SK-N-MC (cell line): ENCODE results near the gene TRPM5.
"Not testable (repeated sequence)": the region's sequence is repeated elsewhere in the genome, so short reads cannot be mapped to it uniquely, and the experiment has no call there.

Experiments used
- DNase-seq: peaks from one replicate; pipeline ENCODE4 v3.0.0-alpha.2; 2011; ENCODE audit warnings: low read depth, low spot score
- H3K27ac ChIP-seq: fragments of 200-600 bp; sonication (generic); 2 replicates; pipeline ENCODE4 v1.5.1; 2016; ENCODE audit warnings: mixed run types
- H3K36me3 ChIP-seq: fragments of 200-600 bp; sonication (generic); 2 replicates; pipeline ENCODE4 v1.6.1; 2017; ENCODE audit warnings: antibody characterized with exemption, low read length, mixed read lengths; ENCODE audit not compliant: insufficient read depth
- H3K4me3 ChIP-seq: fragments of 200-600 bp; sonication (generic); 2 replicates; pipeline ENCODE4 v1.5.1; 2016
- H3K9ac ChIP-seq: fragments of 200-600 bp; sonication (generic); 2 replicates; pipeline ENCODE4 v1.8.0; 2017; ENCODE audit warnings: mixed run types, mixed read lengths; ENCODE audit not compliant: insufficient read length
- H3K9me3 ChIP-seq: fragments of 200-600 bp; sonication (generic); 2 replicates; pipeline ENCODE4 v1.6.1; 2017; ENCODE audit warnings: low read depth, mild to moderate bottlenecking, antibody characterized with exemption, low read length, moderate library complexity, mixed read lengths
- EZH2 ChIP-seq: fragments of 200-600 bp; sonication (generic); IDR thresholded peaks from one replicate; pipeline ENCODE4 v1.6.1; 2017; ENCODE audit warnings: antibody characterized with exemption
- FOXP2 ChIP-seq: optimal IDR thresholded peaks from 2 replicates; pipeline ENCODE3; 2011; ENCODE audit warnings: mild to moderate bottlenecking, moderate library complexity; ENCODE audit not compliant: insufficient read depth; ENCODE audit errors: extremely low read length, control extremely low read depth
- POLR2AphosphoS5 ChIP-seq: IDR thresholded peaks from 2 replicates; pipeline ENCODE4 v1.6.1; 2012; ENCODE audit warnings: mild to moderate bottlenecking, low read depth, low read length, borderline replicate concordance

Gene TRPM5

DNA sequence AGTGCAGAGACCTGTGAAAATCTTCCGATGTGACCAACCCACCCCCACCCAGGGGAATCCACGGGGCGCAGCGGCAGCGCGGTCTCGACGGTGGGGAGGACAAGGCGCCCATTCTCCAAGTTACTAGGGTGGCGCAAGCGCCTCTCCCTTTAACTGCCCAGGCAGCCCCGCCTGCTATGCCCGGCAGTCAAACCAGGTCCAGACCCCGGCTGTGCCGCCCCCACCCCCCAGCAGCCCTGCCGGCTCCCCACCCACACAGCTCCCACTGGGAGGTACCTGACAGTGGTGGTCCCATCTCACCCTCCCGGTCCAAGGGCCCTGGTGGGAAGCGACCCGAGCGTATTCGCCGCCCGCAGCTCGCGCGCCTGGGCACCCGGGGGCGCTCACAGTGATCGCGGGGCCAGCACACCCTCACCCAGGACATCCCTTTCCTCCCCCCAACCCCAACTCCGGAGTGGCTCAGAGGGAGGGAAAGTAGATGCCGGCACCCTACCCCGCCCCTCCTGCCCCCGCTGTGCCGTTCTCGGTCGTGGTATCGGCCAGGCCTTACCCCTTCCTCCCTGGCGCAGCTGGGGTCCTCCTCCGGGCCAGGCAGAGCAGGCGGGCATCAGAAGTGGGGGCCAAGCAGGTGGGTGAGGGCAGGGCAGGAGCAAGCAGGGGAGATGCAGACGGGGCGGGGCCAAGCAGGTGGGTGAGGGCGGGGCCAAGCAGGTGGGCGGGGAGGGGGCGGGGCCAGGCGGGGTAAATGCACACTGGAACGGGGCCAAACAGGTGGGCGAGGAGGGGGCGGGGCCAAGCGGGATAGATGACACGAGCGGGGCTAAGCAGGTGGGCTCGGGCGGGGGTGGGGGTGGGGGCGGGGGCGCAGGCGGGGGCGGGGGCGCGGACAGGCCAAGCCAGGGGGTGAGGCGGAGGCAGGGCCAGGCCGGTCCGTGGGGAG is at the start of gene TRPM5:
TRPM5 (minus strand) TSS at position 634 of the 940 bp plus-strand sequence. CDS start 21,478 bp downstream, outside the sequence.
- no peaks in the 10 kb centered on the region for H3K9me3 ChIP-seq
- DNase-seq, result no peak
- H3K36me3 ChIP-seq, result no peaks in the 10 kb centered on the region
- H3K27ac ChIP-seq, result no peak within 1 kb of the TSS
- H3K9ac ChIP-seq, result no peak within 1 kb of the TSS
- H3K4me3 ChIP-seq, result no peak within 1 kb of the TSS
- TF ChIP-seq EZH2 (no peak), FOXP2 (no peak), POLR2AphosphoS5 (no peak)

GRCh38 chr11:2489083-2489482 is 44.8 kb upstream of the TRPM5 start:
- DNase-seq, result no peak
- Histone ChIP-seq H3K4me3 (no peak overlapping the region), H3K27ac (no peak overlapping the region), H3K36me3 (no peaks in the 10 kb centered on the region), H3K9ac (no peak overlapping the region), H3K9me3 (no peaks in the 10 kb centered on the region)
- TF ChIP-seq POLR2AphosphoS5 (no peak), EZH2 (no peak), FOXP2 (no peak)

DNA sequence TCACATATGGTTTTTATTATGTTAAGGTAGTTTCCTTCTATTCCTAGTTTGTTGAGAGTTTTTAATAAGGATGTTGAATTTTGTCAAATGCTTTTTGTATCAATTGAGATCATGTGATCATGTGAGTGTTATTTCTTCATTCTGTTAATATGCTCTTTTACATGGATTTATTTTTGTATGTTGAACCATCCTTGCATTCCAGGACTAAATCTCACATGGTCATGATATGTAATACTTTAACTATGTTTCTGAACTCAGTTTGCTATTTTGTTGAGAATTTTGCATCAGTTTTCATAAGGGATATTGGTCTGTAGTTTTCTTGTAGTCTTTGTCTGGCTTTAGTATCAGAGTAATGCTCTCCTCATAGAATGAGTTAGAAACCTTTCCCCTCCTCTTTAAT is 43.7 kb upstream of the TRPM5 start:
- Histone ChIP-seq H3K36me3 (no peaks in the 10 kb centered on the region), H3K27ac (no peak overlapping the region), H3K9ac (no peak overlapping the region), H3K9me3 (no peaks in the 10 kb centered on the region), H3K4me3 (no peak overlapping the region)
- no peak for TF ChIP-seq FOXP2
- TF ChIP-seq POLR2AphosphoS5, result no peak
- no peak for TF ChIP-seq EZH2
- DNase-seq, result no peak

DNA sequence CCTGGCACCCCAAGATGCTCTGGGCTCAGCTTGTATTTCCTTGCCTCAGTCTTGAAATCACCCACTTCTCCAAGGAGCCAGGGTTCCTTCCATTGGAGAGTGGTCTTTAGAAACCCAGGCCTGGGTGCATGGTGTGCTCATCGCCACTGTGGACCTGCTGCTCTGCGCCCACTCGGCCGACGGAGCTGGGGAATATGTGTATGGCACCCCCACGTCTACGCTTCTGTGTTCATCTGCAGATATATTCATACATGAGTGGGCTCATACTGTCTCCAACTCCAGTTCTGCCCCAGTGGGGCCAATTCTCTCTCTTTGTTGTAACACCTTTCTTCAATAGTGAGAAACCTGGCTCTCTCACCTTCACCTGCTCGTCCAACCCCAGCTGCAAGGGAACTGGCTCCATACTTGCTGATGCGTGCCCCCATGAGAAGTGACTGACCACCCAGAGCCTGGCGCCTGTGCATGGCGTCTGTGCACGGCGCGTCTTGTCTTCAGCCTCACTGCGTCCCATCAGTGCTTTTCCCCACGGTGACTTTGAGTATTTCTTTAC is 40.3 kb upstream of the TRPM5 start:
- no peak for TF ChIP-seq POLR2AphosphoS5
- TF ChIP-seq EZH2, result no peak
- TF ChIP-seq FOXP2, result no peak
- DNase-seq, result no peak
- H3K36me3 ChIP-seq, result no peaks in the 10 kb centered on the region
- H3K9me3 ChIP-seq, result no peaks in the 10 kb centered on the region
- H3K4me3 ChIP-seq, result no peak overlapping the region
- H3K27ac ChIP-seq, result no peak overlapping the region
- H3K9ac ChIP-seq, result no peak overlapping the region

DNA sequence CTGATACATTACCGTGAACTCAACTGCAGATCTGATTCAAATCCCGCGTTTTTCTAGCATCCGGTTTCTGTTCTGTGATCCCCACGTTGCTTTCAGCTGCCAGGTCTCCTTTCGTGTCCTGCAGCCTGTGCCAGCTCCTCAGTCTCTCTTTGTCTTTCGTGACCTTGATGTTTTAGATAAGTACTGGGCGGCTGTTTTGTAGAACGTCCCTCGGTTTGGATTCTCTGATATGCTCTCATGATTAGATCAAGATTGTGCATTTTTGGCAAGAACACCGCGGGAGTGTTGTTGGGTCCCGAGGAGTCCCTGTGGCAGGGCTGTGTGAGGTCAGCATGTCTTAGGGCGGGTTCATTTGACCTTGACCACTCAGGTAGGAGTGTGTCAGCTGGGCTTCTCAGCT is 39.1 kb upstream of the TRPM5 start:
- Histone ChIP-seq H3K9me3 (no peaks in the 10 kb centered on the region), H3K4me3 (no peak overlapping the region), H3K27ac (no peak overlapping the region), H3K9ac (no peak overlapping the region), H3K36me3 (no peaks in the 10 kb centered on the region)
- TF ChIP-seq EZH2, result no peak
- no peak for DNase-seq

DNA sequence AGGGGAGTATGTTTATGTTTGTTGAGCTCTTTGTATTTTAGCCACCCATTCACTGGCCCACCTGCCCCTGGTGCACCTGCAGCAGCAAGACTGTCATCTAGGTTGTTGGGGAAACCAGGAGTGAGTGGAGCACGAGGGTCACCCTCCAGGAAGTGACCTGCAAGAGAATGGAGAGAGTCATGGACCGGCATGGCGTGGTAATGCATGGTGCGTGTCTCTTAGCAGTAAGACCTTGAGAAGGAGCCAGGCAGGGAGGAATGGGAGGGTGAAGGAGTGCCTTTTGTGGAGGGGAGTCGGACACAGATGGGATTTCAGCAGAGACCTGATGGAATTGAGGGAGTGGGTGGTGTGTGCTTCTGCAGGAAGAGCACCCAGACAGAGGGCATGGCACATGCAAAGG is 38.4 kb upstream of the TRPM5 start:
- no peaks in the 10 kb centered on the region for H3K9me3 ChIP-seq
- TF ChIP-seq EZH2, result no peak
- H3K36me3 ChIP-seq, result no peaks in the 10 kb centered on the region
- no peak overlapping the region for H3K4me3 ChIP-seq
- H3K9ac ChIP-seq, result no peak overlapping the region
- no peak overlapping the region for H3K27ac ChIP-seq
- no peak for DNase-seq

- no peak overlapping the region for H3K9ac ChIP-seq
- DNase-seq, result no peak
Measured at GRCh38 chr11:2482204-2482603, 37.9 kb upstream of the TRPM5 start.

DNA sequence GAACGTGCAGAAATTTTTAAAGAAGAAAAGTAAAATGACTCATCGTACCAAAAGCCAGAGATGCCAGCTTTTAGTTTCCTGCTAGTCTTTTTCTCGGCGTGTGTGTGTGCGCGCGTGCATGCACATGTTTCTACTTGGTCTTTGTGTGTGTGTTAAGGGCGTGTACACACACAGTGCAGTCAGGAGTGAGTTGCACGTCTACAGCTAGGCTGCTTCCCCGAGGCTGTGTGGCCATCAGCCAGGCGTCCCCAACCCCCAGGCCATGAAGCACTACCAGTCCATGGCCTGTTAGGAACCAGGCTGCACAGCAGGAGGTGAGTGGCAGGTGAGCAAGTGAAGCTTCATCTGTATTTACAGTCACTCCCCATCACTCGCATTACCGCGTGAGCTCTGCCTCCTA is 36.9 kb upstream of the TRPM5 start:
- DNase-seq, result no peak
- H3K9me3 ChIP-seq, result no peaks in the 10 kb centered on the region
- H3K36me3 ChIP-seq, result no peaks in the 10 kb centered on the region
- H3K4me3 ChIP-seq, result no peak overlapping the region
- H3K9ac ChIP-seq, result no peak overlapping the region
- H3K27ac ChIP-seq, result no peak overlapping the region
- TF ChIP-seq POLR2AphosphoS5 (no peak), EZH2 (no peak), FOXP2 (no peak)

More at GRCh38 chr11:2482204-2482603, 37.9 kb upstream of the TRPM5 start:
- Histone ChIP-seq H3K4me3 (no peak overlapping the region), H3K9me3 (no peaks in the 10 kb centered on the region), H3K27ac (no peak overlapping the region), H3K36me3 (no peaks in the 10 kb centered on the region)
- TF ChIP-seq POLR2AphosphoS5, result no peak
- no peak for TF ChIP-seq EZH2
- no peak for TF ChIP-seq FOXP2

DNA sequence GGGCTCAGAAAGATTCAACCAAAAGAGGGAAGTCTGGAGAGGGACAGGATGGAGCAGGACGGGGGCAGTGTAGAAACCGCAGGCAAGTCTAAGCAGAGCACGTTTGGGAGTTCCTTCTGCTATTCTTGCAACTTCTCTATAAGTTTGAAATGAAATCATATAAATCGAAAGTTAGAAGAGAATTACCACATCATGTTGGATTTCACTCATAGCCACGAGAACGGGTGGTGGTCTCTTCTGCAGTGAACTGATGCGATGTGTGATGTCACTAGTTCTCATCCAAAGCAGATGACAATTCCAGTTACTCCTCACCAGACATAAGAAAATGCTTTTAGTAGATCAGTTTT is 36.5 kb upstream of the TRPM5 start:
- H3K27ac ChIP-seq, result no peak overlapping the region
- H3K36me3 ChIP-seq, result no peaks in the 10 kb centered on the region
- H3K4me3 ChIP-seq, result no peak overlapping the region
- H3K9ac ChIP-seq, result no peak overlapping the region
- TF ChIP-seq POLR2AphosphoS5 (no peak), EZH2 (no peak), FOXP2 (no peak)
- no peak for DNase-seq
- H3K9me3 ChIP-seq, result no peaks in the 10 kb centered on the region

DNA sequence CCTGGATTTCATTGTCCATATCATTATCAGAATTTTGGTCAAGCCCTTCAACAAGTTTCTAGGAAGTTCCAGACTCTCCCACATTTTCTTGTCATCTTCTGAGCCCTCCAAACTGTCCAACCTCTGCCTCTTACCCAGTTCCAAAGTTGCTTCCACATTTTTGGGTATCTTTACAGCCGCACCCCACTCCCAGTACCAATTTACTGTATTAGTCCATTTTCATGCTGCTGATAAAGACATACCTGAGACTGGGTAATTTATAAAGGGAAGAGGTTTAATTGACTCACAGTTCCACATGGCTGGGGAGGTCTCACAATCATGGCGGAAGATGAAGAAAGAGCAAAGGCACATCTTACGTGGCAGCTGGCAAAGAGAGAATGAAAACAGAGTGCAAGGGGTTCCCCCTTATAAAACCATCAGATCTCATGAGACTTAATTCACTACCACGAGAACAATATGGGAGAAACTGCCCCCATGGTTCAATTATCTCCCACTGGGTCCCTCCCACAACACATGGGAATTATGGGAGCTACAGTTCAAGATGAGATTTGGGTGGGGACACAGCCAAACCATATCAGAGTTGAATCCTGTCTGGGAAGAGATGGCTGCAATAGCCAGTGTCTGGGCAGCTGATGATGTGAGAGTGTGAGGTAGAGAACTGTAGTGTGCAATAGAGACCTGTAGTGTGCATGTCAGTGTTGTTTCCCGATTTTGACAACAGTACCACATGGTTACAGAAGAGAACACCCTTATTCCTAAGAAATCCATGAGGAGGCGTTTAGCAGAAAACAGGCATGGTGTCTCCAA is 36.0 kb upstream of the TRPM5 start:
- not testable (repeated sequence) for H3K27ac ChIP-seq, H3K9ac ChIP-seq, DNase-seq, H3K36me3 ChIP-seq, H3K9me3 ChIP-seq, H3K4me3 ChIP-seq
